ENCODE measurements around the gene ABL2.
"Not testable (repeated sequence)": the region's sequence is repeated elsewhere in the genome, so short reads cannot be mapped to it uniquely, and the experiment has no call there.

DNA sequence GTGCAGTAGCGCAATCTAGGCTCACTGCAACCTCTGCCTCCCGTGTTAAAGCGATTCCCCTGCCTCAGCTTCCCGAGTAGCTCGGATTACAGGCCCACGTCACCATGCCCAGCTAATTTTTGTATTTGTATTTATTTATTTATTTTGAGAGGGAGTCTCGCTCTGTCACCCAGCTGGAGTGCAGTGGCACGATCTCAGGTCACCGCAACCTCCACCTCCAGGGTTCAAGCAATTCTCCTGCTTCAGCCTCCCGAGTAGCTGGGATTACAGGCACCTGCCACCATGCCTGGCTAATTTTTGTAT lies 59.1 kb downstream of the ABL2 start:
- not testable (repeated sequence) for TF ChIP-seq CTCF (IDR thresholded peaks at IDR 0.05; ENCODE audit: low read depth, low read length, poor library complexity, severe bottlenecking); EZH2phosphoT487 (IDR thresholded peaks at IDR 0.05; ENCODE audit: borderline replicate concordance, low read length)
